Measurements from ENCODE around the gene SPNS3. TPM values are rescaled to one million over a fixed set of nuclear protein-coding genes. Genes with fewer than 3 reads are reported as not detected.

SPNS3 gene
- total RNA-seq, 4 donors from 2014 or later = 0.69 TPM; not detected in 3

DNA sequence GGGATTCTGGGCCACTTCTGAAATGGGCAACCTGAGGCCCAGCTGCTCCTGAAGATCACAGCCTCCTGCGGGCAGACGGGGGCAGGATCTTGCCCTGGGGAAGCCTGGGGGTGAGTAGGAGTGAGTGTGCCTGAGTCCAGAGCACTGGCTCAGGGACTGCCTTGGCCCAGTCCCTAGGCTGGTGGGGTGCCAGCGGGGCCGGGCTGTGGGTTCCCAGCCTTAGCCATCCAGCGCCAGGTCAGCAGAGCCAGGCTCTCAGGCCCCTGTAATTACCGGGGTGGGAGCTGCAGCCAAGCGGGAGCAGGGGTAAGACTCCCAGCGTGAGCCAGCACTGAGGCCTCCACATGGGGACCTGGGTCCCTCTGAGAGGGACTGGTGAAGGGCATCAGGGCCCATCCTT lies 73.2 kb downstream of the SPNS3 start:
- no peaks in the 10 kb centered on the region for H3K9me3 ChIP-seq
- TF ChIP-seq, protein P1, sequence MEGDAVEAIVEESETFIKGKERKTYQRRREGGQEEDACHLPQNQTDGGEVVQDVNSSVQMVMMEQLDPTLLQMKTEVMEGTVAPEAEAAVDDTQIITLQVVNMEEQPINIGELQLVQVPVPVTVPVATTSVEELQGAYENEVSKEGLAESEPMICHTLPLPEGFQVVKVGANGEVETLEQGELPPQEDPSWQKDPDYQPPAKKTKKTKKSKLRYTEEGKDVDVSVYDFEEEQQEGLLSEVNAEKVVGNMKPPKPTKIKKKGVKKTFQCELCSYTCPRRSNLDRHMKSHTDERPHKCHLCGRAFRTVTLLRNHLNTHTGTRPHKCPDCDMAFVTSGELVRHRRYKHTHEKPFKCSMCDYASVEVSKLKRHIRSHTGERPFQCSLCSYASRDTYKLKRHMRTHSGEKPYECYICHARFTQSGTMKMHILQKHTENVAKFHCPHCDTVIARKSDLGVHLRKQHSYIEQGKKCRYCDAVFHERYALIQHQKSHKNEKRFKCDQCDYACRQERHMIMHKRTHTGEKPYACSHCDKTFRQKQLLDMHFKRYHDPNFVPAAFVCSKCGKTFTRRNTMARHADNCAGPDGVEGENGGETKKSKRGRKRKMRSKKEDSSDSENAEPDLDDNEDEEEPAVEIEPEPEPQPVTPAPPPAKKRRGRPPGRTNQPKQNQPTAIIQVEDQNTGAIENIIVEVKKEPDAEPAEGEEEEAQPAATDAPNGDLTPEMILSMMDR (IDR thresholded peaks at IDR 0.05) = no peak
- TF ChIP-seq POLR2A (IDR thresholded peaks at IDR 0.05) = no peak
- peak overlapping the region in 1 of 2 donors; percentile 29 for H3K27ac ChIP-seq
- intact Hi-C loops (cut with DNase I; ENCODE audit: low total_unique reads) = no loop called here
- no peak overlapping the region for H3K4me3 ChIP-seq
- no peaks in the 10 kb centered on the region for H3K27me3 ChIP-seq
- H3K4me1 ChIP-seq = no peaks in the 10 kb centered on the region
- DNase-seq = no peak
- H3K36me3 ChIP-seq = no peaks in the 10 kb centered on the region

DNA sequence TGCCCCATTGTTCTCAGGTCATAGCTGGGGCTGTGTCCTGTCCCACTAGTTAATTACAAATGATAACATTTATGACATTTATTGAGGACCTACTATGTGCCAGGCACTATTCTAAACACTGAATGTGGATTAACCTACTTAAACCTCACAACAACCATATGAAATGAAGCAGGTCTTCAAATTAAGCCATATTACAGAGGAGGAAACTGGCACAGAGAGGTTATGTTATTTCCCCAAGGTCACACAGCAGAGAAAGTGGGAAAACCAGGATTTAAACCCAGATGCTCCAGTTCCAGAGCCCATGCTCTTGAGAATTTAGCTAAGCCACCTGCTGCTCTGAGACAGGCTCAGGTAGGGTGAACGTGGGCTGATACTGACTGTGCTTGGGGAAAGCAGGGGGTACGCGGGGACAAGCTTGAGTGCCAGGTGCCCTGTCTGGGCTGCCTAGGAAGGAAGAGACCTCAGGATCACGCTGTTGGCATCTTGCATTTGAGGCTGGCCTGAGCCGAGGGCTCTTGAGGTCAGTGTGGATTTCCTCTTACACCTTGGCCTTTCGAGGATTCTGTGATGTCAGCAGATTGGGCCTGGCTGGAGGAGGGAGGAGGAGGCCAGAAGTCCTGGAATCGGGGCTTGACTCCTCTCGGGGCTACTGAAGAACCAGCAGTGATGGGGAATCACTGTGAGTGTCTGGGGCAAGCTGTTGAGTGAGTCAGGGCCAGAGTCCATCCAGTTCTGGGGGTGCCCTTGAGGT lies 73.8 kb downstream of the SPNS3 start:
- intact Hi-C loops (cut with DNase I; ENCODE audit: low total_unique reads) = no loop called here
- peak overlapping the region in 1 of 2 donors; percentile 29 for H3K27ac ChIP-seq
- TF ChIP-seq, protein P1 (IDR thresholded peaks at IDR 0.05) = no peak
- TF ChIP-seq POLR2A (IDR thresholded peaks at IDR 0.05) = no peak

DNA sequence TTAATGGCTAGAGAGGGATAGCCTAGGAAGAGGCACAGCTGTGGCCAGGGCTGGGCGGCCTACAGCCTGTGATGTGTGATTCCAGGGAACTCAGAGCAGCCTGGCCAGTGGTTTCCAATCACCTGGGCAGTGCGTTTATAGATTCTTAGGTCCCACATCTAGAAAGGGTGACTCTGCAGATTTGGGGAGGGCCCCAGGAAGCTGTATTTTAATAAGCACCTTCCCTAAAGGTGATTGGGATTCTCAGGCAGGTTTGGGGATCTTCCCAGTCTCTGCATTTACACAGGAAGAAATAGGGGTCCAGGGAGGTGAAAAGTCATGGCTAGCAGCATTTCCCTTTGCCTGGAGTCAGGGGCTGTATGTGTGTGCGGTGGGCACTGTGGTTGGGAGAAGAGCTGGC lies 74.5 kb downstream of the SPNS3 start:
- TF ChIP-seq, protein P1 (IDR thresholded peaks at IDR 0.05) = no peak
- TF ChIP-seq POLR2A (IDR thresholded peaks at IDR 0.05) = no peak
- peak overlapping the region in 1 of 2 donors; percentile 35 for H3K27ac ChIP-seq
- H3K4me1 ChIP-seq = no peaks in the 10 kb centered on the region
- H3K36me3 ChIP-seq = no peaks in the 10 kb centered on the region
- intact Hi-C loops (cut with DNase I; ENCODE audit: low total_unique reads) = no loop called here
- no peak overlapping the region for H3K4me3 ChIP-seq
- no peaks in the 10 kb centered on the region for H3K9me3 ChIP-seq
- DNase-seq = no peak
- no peaks in the 10 kb centered on the region for H3K27me3 ChIP-seq

More for the DNA sequence above, 73.8 kb downstream of the SPNS3 start:
- Histone ChIP-seq H3K4me3 (no peak overlapping the region), H3K27me3 (no peaks in the 10 kb centered on the region), H3K9me3 (no peaks in the 10 kb centered on the region), H3K36me3 (no peaks in the 10 kb centered on the region), H3K4me1 (no peaks in the 10 kb centered on the region)
- no peak for DNase-seq

DNA sequence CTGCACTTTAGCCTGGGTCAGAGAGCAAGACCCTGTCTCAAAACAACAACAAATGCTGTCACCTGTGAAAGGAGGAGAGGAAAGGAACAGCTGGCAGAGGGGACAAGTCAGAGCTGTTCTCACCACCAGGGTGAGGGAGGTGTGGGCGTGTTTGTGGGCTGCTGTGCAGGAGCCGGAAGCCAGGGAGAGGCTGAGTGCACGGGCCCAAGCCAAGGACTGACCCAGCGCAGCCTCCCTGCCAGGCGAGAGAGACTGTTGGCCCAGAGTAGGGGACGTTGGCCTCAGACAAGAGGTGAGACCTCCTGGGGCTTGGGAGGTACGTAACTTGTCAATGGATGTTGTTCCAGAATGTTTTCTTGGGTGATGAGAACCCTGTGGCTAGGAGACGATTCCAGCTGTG lies 75.7 kb downstream of the SPNS3 start:
- Histone ChIP-seq H3K4me1 (no peaks in the 10 kb centered on the region), H3K27me3 (no peaks in the 10 kb centered on the region), H3K27ac (peak overlapping the region; percentile 35 to 57), H3K36me3 (no peaks in the 10 kb centered on the region), H3K4me3 (no peak overlapping the region), H3K9me3 (no peaks in the 10 kb centered on the region)
- TF ChIP-seq, protein P1 (IDR thresholded peaks at IDR 0.05) = no peak
- TF ChIP-seq POLR2A (IDR thresholded peaks at IDR 0.05) = no peak
- DNase-seq = no peak
- intact Hi-C loops (cut with DNase I; ENCODE audit: low total_unique reads) = no loop called here

DNA sequence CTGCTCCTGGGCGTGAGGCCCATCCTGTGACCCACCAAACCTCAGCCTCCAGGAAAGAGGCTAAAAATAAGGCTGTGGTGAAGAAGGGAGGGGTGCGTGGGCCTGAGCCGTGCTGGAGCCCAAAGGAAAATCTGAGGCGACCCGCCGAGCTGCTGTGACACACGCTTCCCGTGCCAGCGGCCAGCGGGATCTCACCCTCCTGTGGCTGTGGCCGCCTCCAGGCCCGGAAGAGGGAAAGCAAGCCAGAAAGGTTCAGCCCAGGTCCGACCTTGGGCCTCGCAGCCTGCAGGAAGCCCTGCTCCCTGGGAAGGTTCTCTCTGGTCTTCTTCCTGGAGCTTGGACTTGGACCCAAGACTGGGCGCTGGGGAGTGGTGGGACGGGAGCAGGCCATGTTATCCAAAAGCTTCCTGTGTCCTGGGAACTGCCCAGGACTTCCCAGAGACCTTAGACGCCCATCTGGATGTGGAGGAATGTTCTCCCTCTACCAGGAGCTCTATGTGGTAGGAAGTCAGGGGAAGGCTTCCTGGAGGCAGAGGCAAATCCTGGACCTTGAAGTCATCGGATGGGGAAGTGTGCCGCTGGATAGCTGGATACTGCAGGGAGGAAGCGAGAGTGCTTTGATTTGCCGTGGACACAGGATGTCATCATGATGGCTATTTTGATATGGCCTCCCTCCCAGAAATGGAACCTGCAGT lies 76.3 kb downstream of the SPNS3 start:
- H3K36me3 ChIP-seq = no peaks in the 10 kb centered on the region
- no peak overlapping the region for H3K4me3 ChIP-seq
- no peaks in the 10 kb centered on the region for H3K9me3 ChIP-seq
- no peaks in the 10 kb centered on the region for H3K27me3 ChIP-seq
- no peaks in the 10 kb centered on the region for H3K4me1 ChIP-seq
- peak overlapping the region; percentile 35 to 57 for H3K27ac ChIP-seq
- no peak for TF ChIP-seq POLR2A (IDR thresholded peaks at IDR 0.05)
- TF ChIP-seq, protein P1 (IDR thresholded peaks at IDR 0.05) = no peak
- intact Hi-C loops (cut with DNase I; ENCODE audit: low total_unique reads) = no loop called here
- DNase-seq = no peak
